Endothelial cell of umbilical vein (primary cell): Measurements from ENCODE around the gene TMEM74B. TPM values are rescaled to one million over a fixed set of nuclear protein-coding genes. Genes with fewer than 3 reads are reported as not detected.
A peak's percentile ranks its signal among the peaks of the same experiment; 100 is the strongest.

Source experiments
- BruUV-seq: library from RNA; stranded (reverse); fragments of 400-500 nt; replicated peaks from 2 replicates; lab custom pipeline; 2021; lab: Mats Ljungman, UMichigan
- CTCF ChIA-PET: fragments of 300-600, 350-600 bp; sonication (Branson Sonifier 250); formaldehyde crosslinking; loops from one replicate; lab custom pipeline; 2021; ENCODE audit warnings: antibody characterized with exemption, inconsistent platforms; lab: Charles Lee
- POLR2A ChIA-PET: fragments of 300-600, 350-600 bp; sonication (Branson Sonifier 250); formaldehyde crosslinking; loops from one replicate; lab custom pipeline; 2021; ENCODE audit warnings: antibody characterized with exemption, inconsistent platforms; lab: Charles Lee
- DNase-seq: peaks from one replicate; pipeline ENCODE4 v3.0.0-alpha.2; 2011; ENCODE audit warnings: low read depth, low spot score
- FAIRE-seq: peaks from 2 replicates; lab custom pipeline; 2011; peaks lifted over from hg19 to GRCh38; lab: Jason Lieb, UNC
- H2AFZ ChIP-seq: 2 replicates; pipeline ENCODE4 v1.6.0; 2012; ENCODE audit warnings: low read depth, low read length, control low read depth, inconsistent platforms
- H3K27ac ChIP-seq: 2 replicates; pipeline ENCODE4 v1.5.1; 2011; ENCODE audit warnings: low read depth, mild to moderate bottlenecking, control low read depth, low read length, moderate library complexity; ENCODE audit not compliant: insufficient read depth
- H3K27me3 ChIP-seq, 2 experiments: 2 replicates each; pipeline versions ENCODE4 v1.6.0 to v1.6.1; 2011; ENCODE audit warnings: low read length in 2 of 2, mixed read lengths in 1 of 2; ENCODE audit not compliant: control insufficient read depth in 2 of 2, insufficient read depth in 2 of 2
- H3K36me3 ChIP-seq, 2 experiments: 2 replicates in 1 of 2; 3 replicates in 1 of 2; pipeline ENCODE4 v1.5.1; 2011; ENCODE audit warnings: low read length in 2 of 2, mild to moderate bottlenecking in 1 of 2, moderate library complexity in 1 of 2; ENCODE audit not compliant: control insufficient read depth in 2 of 2, insufficient read depth in 2 of 2; ENCODE audit errors: extremely low read depth in 1 of 2
- H3K4me1 ChIP-seq: 3 replicates; pipeline ENCODE4 v1.5.1; 2011; ENCODE audit warnings: mild to moderate bottlenecking, low read length; ENCODE audit not compliant: control insufficient read depth, insufficient read depth; ENCODE audit errors: extremely low read depth
- H3K4me2 ChIP-seq: 2 replicates; pipeline ENCODE4 v1.6.1; 2011; ENCODE audit warnings: low read length, control low read depth, mixed read lengths; ENCODE audit not compliant: insufficient read depth
- H3K4me3 ChIP-seq, 3 experiments: fragments of 200-600 bp in 1 of 3; sonication (generic), shearing (Covaris generic) in 1 of 3; replicated peaks in 1 of 3; 2 replicates each; pipeline ENCODE4 v1.5.1; 2011 to 2016; ENCODE audit warnings: control low read depth in 3 of 3, low read length in 3 of 3, mild to moderate bottlenecking in 2 of 3, inconsistent platforms in 1 of 3, low read depth in 1 of 3, moderate library complexity in 1 of 3; ENCODE audit not compliant: insufficient read depth in 1 of 3
- H3K79me2 ChIP-seq: 2 replicates; pipeline ENCODE4 v1.6.0; 2012; ENCODE audit warnings: low read length, inconsistent platforms; ENCODE audit not compliant: control insufficient read depth, insufficient read depth
- H3K9ac ChIP-seq: replicated peaks from 2 replicates; pipeline ENCODE3; 2011; ENCODE audit warnings: low read length, control low read depth; ENCODE audit not compliant: insufficient read depth; ENCODE audit errors: extremely low read depth
- H3K9me1 ChIP-seq: replicated peaks from 3 replicates; pipeline ENCODE4 v1.6.0; 2011; ENCODE audit warnings: mild to moderate bottlenecking, low read length; ENCODE audit not compliant: control insufficient read depth, insufficient read depth; ENCODE audit errors: extremely low read depth
- H3K9me3 ChIP-seq: replicated peaks from 2 replicates; pipeline ENCODE4 v1.5.1; 2012; ENCODE audit warnings: low read length, inconsistent platforms; ENCODE audit not compliant: control insufficient read depth, insufficient read depth
- H4K20me1 ChIP-seq: replicated peaks from 2 replicates; pipeline ENCODE3; 2011; ENCODE audit warnings: mild to moderate bottlenecking, low read length; ENCODE audit not compliant: control insufficient read depth, insufficient read depth; ENCODE audit errors: extremely low read depth
- CTCF ChIP-seq, 2 donors: IDR thresholded peaks; 1 replicate in 1 of 2; 2 replicates in 1 of 2; pipeline ENCODE4 v1.5.1; 2011; ENCODE audit warnings: low read length in 2 of 2, mild to moderate bottlenecking in 2 of 2, moderate library complexity in 2 of 2, control low read depth in 1 of 2, inconsistent platforms in 1 of 2, low read depth in 1 of 2; ENCODE audit not compliant: insufficient read depth in 1 of 2; ENCODE audit errors: extremely low read depth in 1 of 2
- EZH2 ChIP-seq: IDR thresholded peaks from 2 replicates; pipeline ENCODE4 v1.6.1; 2012; ENCODE audit warnings: borderline replicate concordance, low read depth, mild to moderate bottlenecking, moderate library complexity, low read length, inconsistent platforms; ENCODE audit not compliant: severe bottlenecking
- POLR2A ChIP-seq: IDR thresholded peaks from 2 replicates; pipeline ENCODE4 v1.6.1; 2012; ENCODE audit warnings: low read depth, mild to moderate bottlenecking, control low read depth, low read length
- POLR2AphosphoS5 ChIP-seq: IDR thresholded peaks from 2 replicates; pipeline ENCODE4 v1.6.1; 2012; ENCODE audit warnings: low read depth, mild to moderate bottlenecking, control low read depth, low read length, moderate library complexity; ENCODE audit not compliant: insufficient read depth
- dilution Hi-C: fragments of 300-500 bp; cut with MboI; formaldehyde crosslinking; loops from one replicate; pipeline ENCODE4 v1.15.0; 2019; ENCODE audit warnings: low sequenced_read_pairs; ENCODE audit not compliant: extremely low pct_ligation_motif_present
- intact Hi-C: fragments of 100-400 bp; cut with micrococcal nuclease; formaldehyde crosslinking; loops from one replicate; pipeline ENCODE4 v1.10.0; 2022
- polyA plus RNA-seq, 4 experiments: library from polyadenylated mRNA; depleted of rRNA in 3 of 4; stranded (reverse) in 3 of 4; unstranded in 1 of 4; fragments of >200 nt; gene quantifications; 2 replicates each; pipeline versions ENCODE4 v1.2.1 to v1.2.3, GENCODE V29; 2011 to 2012; ENCODE audit warnings: missing spikeins in 1 of 4
- total RNA-seq: library from RNA; stranded (reverse); gene quantifications from 2 replicates; pipeline ENCODE4 v1.2.3, GENCODE V29; 2021
- TF ChIP-seq, protein P1 (sequence below): IDR thresholded peaks from 2 replicates; pipeline ENCODE4 v1.6.1; 2011; ENCODE audit not compliant: insufficient read depth, insufficient read length

Gene TMEM74B
- total and polyA plus RNA-seq, 2 donors (not counting 3 experiments of a cell fraction or from before 2014, with no cell fraction given), result 0.26 to 1.1 TPM

DNA sequence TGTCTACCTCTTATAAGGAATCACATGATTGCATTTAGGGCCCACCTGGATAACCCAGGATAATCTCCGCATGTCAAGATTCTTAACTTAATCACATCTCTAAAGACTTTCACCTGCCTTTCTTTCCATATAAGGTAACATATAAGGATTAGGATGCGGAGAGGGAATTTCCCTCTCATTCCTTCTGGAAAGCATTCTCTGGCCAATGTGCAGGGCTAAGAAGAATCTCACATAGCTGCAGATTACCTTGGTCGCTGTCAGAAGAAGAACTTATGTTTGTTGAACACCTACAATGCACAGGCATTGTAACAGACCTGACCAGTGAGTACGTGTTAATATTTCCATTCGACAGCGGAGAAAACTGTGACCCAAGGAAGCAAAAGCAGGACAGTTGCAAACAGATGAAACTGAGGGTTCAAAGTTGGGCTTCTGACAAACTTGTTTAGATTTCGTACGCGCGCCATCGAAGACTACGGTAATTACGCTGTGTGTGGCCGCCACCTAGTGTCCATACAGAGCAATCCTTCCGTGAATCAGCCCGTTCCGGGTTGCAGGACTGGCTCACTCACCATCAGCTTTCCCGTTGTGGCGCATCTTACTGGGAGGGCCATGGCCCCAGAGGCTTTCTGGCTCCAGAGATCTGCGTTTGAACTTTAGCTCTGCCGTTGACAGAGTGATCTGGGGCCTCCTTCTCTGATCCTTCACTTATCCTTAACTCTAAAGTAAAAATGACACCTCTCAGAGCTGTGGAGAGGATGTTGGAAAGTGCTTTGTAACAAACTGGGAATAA is 28.0 kb upstream of the TMEM74B start:
- no peaks in the 10 kb centered on the region for H3K9me1 ChIP-seq
- H3K9me3 ChIP-seq, result no peaks in the 10 kb centered on the region
- peak; percentile 63 for DNase-seq
- POLR2A ChIA-PET, result no interaction called here
- no peaks in the 10 kb centered on the region for H3K79me2 ChIP-seq
- no TSS peak for BruUV-seq
- dilution Hi-C loops (no loop called here), intact Hi-C loops (loop anchor here (1.0 to 10.0 kb wide), 3 partner anchors 104 to 394 kb away; no protein-coding TSS in a partner anchor)
- H2AFZ ChIP-seq, result peak overlapping the region; percentile 60
- no peak overlapping the region for H3K4me2 ChIP-seq
- TF ChIP-seq, protein P1, sequence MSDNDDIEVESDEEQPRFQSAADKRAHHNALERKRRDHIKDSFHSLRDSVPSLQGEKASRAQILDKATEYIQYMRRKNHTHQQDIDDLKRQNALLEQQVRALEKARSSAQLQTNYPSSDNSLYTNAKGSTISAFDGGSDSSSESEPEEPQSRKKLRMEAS, result no peak
- TF ChIP-seq POLR2AphosphoS5 (no peak), EZH2 (peak; percentile 50), POLR2A (no peak), CTCF (IDR thresholded peaks at IDR 0.05; ENCODE audit: extremely low read depth in 1 of 2, insufficient read depth in 1 of 2, low read depth in 1 of 2, low read length in 2 of 2) (peak; percentile 81 to 91)
- peak; percentile 88 for FAIRE-seq
- H3K4me1 ChIP-seq, result no peaks in the 10 kb centered on the region
- H3K9ac ChIP-seq, result no peak overlapping the region
- CTCF ChIA-PET, result interaction anchor here (0.6 to 2.4 kb wide), 26 partner anchors 10 to 397 kb away, joined by 3 to 15 read pairs (median 4); partner anchors contain the start of genes C20orf202 and NSFL1C
- H3K27me3 ChIP-seq, result peaks cover 8 to 39% of the 10 kb centered on the region in 2 experiments
- H3K4me3 ChIP-seq, result no peak overlapping the region
- H4K20me1 ChIP-seq, result no peaks in the 10 kb centered on the region
- no peaks in the 10 kb centered on the region for H3K36me3 ChIP-seq
- H3K27ac ChIP-seq, result no peak overlapping the region
